GM18507 (cell line): Measurements from ENCODE around the gene TRAPPC8.
"Not testable (repeated sequence)": the region's sequence is repeated elsewhere in the genome, so short reads cannot be mapped to it uniquely, and the experiment has no call there.

Source experiments
- DNase-seq: peaks from one replicate; pipeline ENCODE4 v3.0.0; 2011; ENCODE audit warnings: low read depth; ENCODE audit not compliant: insufficient read length; ENCODE audit errors: extremely low spot score
- FAIRE-seq: peaks from 2 replicates; lab custom pipeline; 2011; peaks lifted over from hg19 to GRCh38; lab: Jason Lieb, UNC

TRAPPC8 gene

DNA sequence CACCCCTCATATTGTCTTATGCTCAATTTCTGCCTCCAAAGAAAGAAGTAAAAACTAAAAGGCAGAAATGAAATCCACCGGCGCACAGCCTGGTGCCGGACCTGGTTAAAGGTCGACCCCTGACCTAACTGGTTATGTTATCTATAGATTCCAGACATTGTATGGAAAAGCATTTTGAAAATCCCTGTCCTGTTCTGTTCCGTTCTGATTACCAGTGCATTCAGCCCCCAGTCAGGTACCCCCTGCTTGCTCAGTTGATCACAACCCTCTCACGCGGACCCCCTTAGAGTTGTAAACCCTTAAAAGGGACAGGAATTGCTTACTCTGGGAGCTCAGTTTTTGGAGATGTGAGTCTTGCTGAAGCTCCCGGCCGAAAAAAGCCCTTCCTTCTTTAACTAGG is 5.4 kb upstream of the TRAPPC8 start:
- FAIRE-seq, DNase-seq: not testable (repeated sequence)

- DNase-seq (no peak), FAIRE-seq (no peak)
These were observed 3.5 kb upstream of the TRAPPC8 start for GRCh38 chr18:31946305-31947046.

GRCh38 chr18:31943878-31944816 is 1.2 kb upstream of the TRAPPC8 start:
- DNase-seq (no peak), FAIRE-seq (no peak)

DNA sequence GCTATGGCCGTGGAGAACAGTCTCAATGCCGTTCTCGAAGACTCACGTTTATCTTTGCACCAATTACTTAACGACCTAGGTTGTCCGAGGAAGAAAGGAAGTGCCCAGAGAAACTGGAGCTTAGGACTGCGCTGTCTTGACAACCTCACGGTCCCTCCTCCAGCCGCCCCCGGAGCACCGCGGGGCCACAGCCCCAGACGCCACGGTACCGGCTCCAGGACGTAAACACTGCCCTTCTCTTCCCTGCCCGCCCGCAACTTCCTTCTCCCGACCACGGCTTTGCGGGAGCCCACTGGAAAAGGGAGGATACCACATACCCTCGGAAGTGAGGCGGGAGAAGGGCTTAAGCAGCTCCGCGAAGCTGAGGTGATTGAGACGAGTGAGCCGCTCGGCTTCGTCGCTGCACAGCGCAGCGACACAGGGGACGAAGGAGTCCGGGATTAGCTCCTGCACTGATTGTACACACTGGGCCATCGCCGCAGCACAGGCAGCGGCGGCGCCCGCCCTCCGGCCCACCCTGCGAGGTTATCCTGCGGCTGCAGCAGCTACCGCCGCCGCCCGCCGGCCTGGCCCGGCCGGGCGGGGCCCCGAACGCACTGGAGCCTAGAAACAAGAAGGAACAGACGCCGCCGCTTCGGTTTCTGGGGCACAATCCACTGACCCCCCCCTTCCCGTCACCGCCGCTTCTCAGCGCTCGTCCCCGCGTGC is 483 bp downstream of the TRAPPC8 start:
- FAIRE-seq (peak; percentile 60), DNase-seq (peak; percentile 9)

DNA sequence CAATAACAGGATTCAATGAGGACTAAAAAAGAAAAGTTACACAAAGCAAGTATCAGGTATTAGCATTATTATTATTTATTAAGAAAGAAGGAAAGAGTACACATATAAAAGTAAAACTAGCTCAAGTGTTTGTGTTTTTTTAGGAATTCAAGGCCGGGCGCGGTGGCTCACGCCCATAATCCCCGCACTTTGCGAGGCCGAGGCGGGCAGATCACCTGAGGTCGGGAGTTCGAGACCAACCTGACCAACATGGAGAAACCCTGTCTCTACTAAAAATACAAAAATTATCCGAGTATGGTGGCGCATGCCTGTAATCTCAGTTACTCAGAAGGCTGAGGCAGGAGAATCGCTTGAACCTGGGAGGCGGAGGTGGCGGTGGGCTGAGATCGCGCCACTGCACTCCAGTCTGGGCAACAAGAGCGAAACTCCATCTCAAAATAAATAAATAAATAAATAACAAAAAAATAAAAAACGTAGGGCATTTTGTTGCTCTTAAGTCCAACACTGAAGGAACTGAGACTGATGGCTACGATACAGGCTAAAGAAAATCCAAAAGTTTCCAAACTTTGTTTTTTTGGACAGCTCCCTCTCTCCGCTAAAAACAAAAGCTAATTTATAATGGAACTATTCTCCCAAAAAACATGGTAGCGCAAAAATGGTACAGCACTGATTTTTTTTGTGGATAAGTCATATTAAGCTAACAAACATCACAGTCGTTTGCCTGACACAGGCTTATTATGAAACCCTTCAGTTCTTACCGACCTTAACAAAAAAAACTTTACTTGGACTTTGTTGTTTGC is 1.7 kb downstream of the TRAPPC8 start:
- DNase-seq (no peak), FAIRE-seq (no peak)

- not testable (repeated sequence) for DNase-seq, FAIRE-seq
These were observed 8.2 kb downstream of the TRAPPC8 start for GRCh38 chr18:31934773-31935172.

GRCh38 chr18:31931886-31932240 is 11.1 kb downstream of the TRAPPC8 start:
- no peak for DNase-seq
- no peak for FAIRE-seq

GRCh38 chr18:31931163-31931885 is 11.6 kb downstream of the TRAPPC8 start:
- FAIRE-seq, result no peak

DNA sequence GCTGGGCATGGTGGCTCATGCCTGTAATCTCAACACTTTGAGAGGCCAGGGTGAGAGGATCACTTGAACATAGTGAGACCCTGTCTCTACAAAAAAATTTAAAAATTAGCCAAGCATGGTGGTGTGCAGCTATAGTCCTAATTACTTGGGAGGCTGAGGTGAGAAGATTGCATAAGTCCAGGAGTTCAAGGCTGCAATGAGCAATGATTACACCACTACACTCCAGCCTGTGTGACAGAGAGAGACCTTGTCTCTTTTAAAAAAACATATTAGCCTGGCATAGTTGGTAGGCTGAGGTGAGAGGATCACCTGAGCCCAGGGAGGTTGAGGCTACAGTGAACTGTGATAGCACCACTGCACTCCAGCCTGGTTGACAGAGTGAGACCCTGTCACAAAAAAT is 13.7 kb downstream of the TRAPPC8 start:
- FAIRE-seq (no peak), DNase-seq (no peak)

More at GRCh38 chr18:31931163-31931885, 11.6 kb downstream of the TRAPPC8 start:
- no peak for DNase-seq

DNA sequence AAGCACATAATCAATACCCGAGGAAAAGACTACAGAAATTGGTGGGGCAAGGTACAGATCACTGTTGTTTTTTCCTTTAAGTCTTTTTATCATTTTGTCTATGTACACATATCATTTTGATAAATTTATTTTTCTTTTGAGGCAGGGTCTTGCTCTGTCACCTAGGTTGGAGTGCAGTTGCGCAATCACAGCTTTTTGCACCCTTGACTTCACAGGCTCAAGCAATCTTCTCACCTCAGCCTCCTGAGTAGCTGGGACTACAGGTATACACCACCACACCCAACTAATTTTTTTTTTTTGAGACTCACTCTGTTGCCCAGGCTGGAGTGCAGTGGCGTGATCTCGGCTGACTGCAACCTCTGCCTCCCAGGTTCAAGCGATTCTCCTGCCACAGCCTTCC is 15.9 kb downstream of the TRAPPC8 start:
- FAIRE-seq, result not testable (repeated sequence)

GRCh38 chr18:31920277-31920676 is 22.7 kb downstream of the TRAPPC8 start:
- FAIRE-seq (no peak), DNase-seq (no peak)

More for the DNA sequence above, 15.9 kb downstream of the TRAPPC8 start:
- DNase-seq, result not testable (repeated sequence)

GRCh38 chr18:31919366-31919765 is 23.6 kb downstream of the TRAPPC8 start:
- not testable (repeated sequence) for FAIRE-seq

GRCh38 chr18:31918733-31919132 is 24.2 kb downstream of the TRAPPC8 start:
- DNase-seq (no peak), FAIRE-seq (no peak)

More at GRCh38 chr18:31919366-31919765, 23.6 kb downstream of the TRAPPC8 start:
- not testable (repeated sequence) for DNase-seq

DNA sequence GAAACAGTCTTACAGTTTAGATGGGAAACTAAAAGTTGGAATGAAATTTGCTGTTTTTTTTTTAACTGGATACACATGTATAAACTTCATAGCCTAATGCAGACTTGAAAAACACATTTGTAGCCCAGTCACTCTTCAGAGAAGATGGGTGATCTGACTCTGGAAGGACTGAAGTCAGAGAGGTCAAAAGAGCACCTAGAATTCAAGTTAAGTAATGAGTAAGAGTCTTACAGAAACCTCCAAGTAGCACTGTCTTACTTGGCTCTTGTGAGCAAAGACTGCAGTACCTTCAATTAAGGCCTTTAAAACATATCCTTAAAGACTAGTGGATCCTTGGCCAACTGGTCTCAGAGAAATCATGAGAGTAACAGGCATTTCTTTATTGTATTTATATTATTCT is 41.9 kb downstream of the TRAPPC8 start:
- DNase-seq, result no peak
- FAIRE-seq, result no peak

DNA sequence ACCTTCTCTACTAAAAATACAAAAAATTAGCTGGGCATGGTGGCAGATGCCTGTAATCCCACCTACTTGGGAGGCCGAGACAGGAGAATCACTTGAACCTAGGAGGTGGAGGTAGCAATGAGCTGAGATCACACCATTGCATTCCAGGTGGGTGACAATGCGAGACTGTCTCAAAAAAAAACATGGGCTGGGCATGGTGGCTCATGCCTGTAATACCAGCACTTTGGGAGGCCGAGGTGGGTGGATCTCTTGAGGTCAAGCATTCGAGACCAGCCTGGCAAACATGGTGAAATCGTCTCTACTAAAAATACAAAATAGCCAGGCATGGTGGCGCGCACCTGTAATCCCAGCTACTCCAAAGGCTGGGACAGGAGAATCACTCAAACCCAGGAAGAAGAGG is 43.2 kb downstream of the TRAPPC8 start:
- not testable (repeated sequence) for DNase-seq, FAIRE-seq

DNA sequence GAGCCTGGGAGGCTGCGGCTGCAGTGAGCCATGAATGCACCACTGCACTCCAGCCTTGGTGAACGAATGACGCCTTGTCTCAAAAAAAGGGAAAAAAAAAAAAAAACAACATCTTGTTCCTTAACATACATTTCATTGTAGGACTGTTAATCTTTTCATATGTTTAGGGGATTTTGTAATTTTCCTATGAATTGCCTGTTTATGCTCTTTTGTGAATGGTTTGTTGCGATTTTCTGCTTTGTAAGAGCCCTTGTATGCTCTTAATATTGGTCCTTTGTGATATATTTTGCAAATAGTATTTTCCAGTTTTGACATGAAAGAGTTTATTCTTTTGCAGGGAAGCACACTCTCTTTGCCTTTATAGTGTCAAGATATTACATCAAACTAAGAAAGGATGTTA is 50.0 kb downstream of the TRAPPC8 start:
- FAIRE-seq (no peak), DNase-seq (no peak)

GRCh38 chr18:31891566-31891965 is 51.4 kb downstream of the TRAPPC8 start:
- DNase-seq (no peak), FAIRE-seq (no peak)

GRCh38 chr18:31884020-31884419 is 58.9 kb downstream of the TRAPPC8 start:
- DNase-seq (no peak), FAIRE-seq (no peak)
